Esophagus squamous epithelium (tissue), 4 donors: ENCODE data around the gene CYP2W1.

Experiments
- CTCF ChIP-seq, 6 experiments: fragments of 450-650 bp in 4 of 6; fragments of 200-600 bp in 2 of 6; sonication (generic) in 2 of 6; IDR thresholded peaks; one replicate each; pipeline ENCODE4 v1.5.1; 2016 to 2019; ENCODE audit warnings: antibody characterized with exemption in 6 of 6, mild to moderate bottlenecking in 4 of 6, moderate library complexity in 4 of 6
- POLR2A ChIP-seq, 4 donors: fragments of 450-650 bp; IDR thresholded peaks; one replicate each; pipeline ENCODE4 v1.6.1; 2017; ENCODE audit warnings: antibody characterized with exemption in 4 of 4, mild to moderate bottlenecking in 4 of 4, moderate library complexity in 3 of 4

GRCh38 chr7:996079-996872, 13.3 kb downstream of the CYP2W1 start:
- TF ChIP-seq CTCF (IDR thresholded peaks at IDR 0.05): no peak
- TF ChIP-seq POLR2A (IDR thresholded peaks at IDR 0.05): no peak
